Esophagus squamous epithelium (tissue), 5 donors: ENCODE measurements around the gene HACD2. TPM values are rescaled to one million over a fixed set of nuclear protein-coding genes. Genes with fewer than 3 reads are reported as not detected.

Experiments used
- DNase-seq: peaks from one replicate; lab custom pipeline; 2025; lab: John Stamatoyannopoulos, UW
- H3K27ac ChIP-seq, 4 donors: fragments of 200-600 bp; sonication (generic); one replicate each; pipeline ENCODE4 v1.5.1; 2016 to 2019; ENCODE audit warnings: mild to moderate bottlenecking in 1 of 4
- H3K27me3 ChIP-seq, 4 donors: fragments of 200-600 bp; sonication (generic); 1 replicate in 3 of 4; 2 replicates in 1 of 4; pipeline versions ENCODE4 v1.5.1 to v1.6.0; 2017 to 2021; ENCODE audit warnings: antibody characterized with exemption in 1 of 4
- H3K36me3 ChIP-seq, 3 donors: fragments of 200-600 bp; sonication (generic); one replicate each; pipeline ENCODE4 v1.5.1; 2016 to 2019
- H3K4me1 ChIP-seq, 3 donors: fragments of 200-600 bp; sonication (generic); one replicate each; pipeline ENCODE4 v1.5.1; 2017 to 2019
- H3K4me3 ChIP-seq, 4 donors: fragments of 200-600 bp; sonication (generic); 1 replicate in 3 of 4; 2 replicates in 1 of 4; pipeline ENCODE4 v1.5.1; 2016 to 2019; ENCODE audit warnings: mild to moderate bottlenecking in 2 of 4, moderate library complexity in 1 of 4
- H3K9me3 ChIP-seq, 3 donors: fragments of 200-600 bp; sonication (generic); one replicate each; pipeline ENCODE4 v1.5.1; 2016 to 2019
- POLR2A ChIP-seq, 4 donors: fragments of 450-650 bp; IDR thresholded peaks; one replicate each; pipeline ENCODE4 v1.6.1; 2017; ENCODE audit warnings: antibody characterized with exemption in 4 of 4, mild to moderate bottlenecking in 4 of 4, moderate library complexity in 3 of 4
- WGBS, 2 donors: methylation state at CpG; one replicate each; pipeline ENCODE4 v1.1.5; 2018; 5-methylcytosine and 5-hydroxymethylcytosine counted together
- intact Hi-C: fragments of 100-400 bp; cut with DNase I; formaldehyde crosslinking; loops from one replicate; pipeline ENCODE4 v1.15.0; 2022
- total RNA-seq, 4 donors: library from RNA; depleted of rRNA; stranded (reverse); fragments of >200 nt; gene quantifications; one replicate each; pipeline ENCODE4 v1.1.0, GENCODE V29; 2016
- TF ChIP-seq, protein P1 (sequence below), 6 experiments: fragments of 450-650 bp in 4 of 6; fragments of 200-600 bp in 2 of 6; sonication (generic) in 2 of 6; IDR thresholded peaks; one replicate each; pipeline ENCODE4 v1.5.1; 2016 to 2019; ENCODE audit warnings: antibody characterized with exemption in 6 of 6, mild to moderate bottlenecking in 4 of 6, moderate library complexity in 4 of 6
- donor health status: DM: yes; HTN: yes; CAD: no.

The HACD2 gene
- total RNA-seq, 4 donors from 2014 or later = 28.4 to 46.6 (median 34.9) TPM

DNA sequence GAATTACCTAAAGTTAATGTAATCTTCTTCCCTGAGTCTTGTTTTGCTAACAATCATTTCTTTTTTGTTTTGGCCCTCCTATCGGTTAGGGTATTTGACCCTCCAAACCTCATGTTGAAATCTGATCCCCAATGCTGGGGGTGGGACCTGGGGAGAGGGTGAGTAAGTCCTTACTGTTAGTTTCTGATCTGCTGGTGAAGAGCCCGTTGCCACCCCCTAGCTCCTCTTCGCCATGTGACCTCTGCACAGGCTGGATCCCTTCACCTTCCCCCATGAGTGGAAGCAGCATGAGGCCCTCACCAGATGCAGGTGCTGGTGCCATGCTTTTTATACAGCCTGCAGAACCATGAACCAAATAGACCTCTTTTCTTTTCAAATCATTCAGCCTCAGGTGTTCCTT is 73.1 kb downstream of the HACD2 start:
- intact Hi-C loops = no loop called here

DNA sequence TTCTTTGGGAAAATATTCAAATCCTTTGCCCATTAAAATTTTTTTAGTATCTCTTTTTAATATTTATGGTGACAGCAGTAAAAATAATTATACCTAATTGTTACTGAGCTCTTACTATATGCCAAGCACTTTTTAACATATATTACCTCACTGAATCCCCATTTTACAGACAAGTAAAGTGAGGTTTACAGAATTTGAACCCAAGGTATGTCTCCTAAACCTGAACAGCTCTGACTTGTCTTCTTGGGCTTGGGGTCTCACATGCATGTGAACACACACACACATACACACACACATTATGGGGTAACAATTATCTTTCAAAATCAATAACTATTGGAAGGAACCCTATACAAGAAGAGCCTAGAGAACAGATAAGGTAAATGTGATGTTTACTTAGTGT is 73.8 kb downstream of the HACD2 start:
- H3K4me3 ChIP-seq = no peak overlapping the region
- DNase-seq = no peak
- intact Hi-C loops = no loop called here
- no peak overlapping the region for H3K27ac ChIP-seq
- H3K4me1 ChIP-seq = no peaks in the 10 kb centered on the region
- H3K9me3 ChIP-seq = no peaks in the 10 kb centered on the region
- H3K27me3 ChIP-seq = no peaks in the 10 kb centered on the region
- TF ChIP-seq, protein P1, sequence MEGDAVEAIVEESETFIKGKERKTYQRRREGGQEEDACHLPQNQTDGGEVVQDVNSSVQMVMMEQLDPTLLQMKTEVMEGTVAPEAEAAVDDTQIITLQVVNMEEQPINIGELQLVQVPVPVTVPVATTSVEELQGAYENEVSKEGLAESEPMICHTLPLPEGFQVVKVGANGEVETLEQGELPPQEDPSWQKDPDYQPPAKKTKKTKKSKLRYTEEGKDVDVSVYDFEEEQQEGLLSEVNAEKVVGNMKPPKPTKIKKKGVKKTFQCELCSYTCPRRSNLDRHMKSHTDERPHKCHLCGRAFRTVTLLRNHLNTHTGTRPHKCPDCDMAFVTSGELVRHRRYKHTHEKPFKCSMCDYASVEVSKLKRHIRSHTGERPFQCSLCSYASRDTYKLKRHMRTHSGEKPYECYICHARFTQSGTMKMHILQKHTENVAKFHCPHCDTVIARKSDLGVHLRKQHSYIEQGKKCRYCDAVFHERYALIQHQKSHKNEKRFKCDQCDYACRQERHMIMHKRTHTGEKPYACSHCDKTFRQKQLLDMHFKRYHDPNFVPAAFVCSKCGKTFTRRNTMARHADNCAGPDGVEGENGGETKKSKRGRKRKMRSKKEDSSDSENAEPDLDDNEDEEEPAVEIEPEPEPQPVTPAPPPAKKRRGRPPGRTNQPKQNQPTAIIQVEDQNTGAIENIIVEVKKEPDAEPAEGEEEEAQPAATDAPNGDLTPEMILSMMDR (IDR thresholded peaks at IDR 0.05) = no peak
- TF ChIP-seq POLR2A (IDR thresholded peaks at IDR 0.05) = no peak
- peaks cover 0 to 47% (median 3%) of the 10 kb centered on the region in 3 donors for H3K36me3 ChIP-seq

More for the DNA sequence above, 73.1 kb downstream of the HACD2 start:
- peaks cover 0 to 40% (median 3%) of the 10 kb centered on the region in 3 donors for H3K36me3 ChIP-seq
- 80 to 97% methylated on average over 3 of the region's 3 CpGs for WGBS, 2 donors
- no peak overlapping the region for H3K27ac ChIP-seq
- no peaks in the 10 kb centered on the region for H3K27me3 ChIP-seq
- H3K9me3 ChIP-seq = no peaks in the 10 kb centered on the region
- DNase-seq = no peak
- TF ChIP-seq, protein P1 (IDR thresholded peaks at IDR 0.05) = no peak
- TF ChIP-seq POLR2A (IDR thresholded peaks at IDR 0.05) = no peak
- H3K4me3 ChIP-seq = no peak overlapping the region
- H3K4me1 ChIP-seq = no peaks in the 10 kb centered on the region

GRCh38 chr3:123508178-123508577 is 76.7 kb downstream of the HACD2 start:
- 75 to 91% methylated on average over 6 of the region's 6 CpGs for WGBS, 2 donors
- intact Hi-C loops = no loop called here

GRCh38 chr3:123505820-123506219 is 79.0 kb downstream of the HACD2 start:
- intact Hi-C loops = no loop called here
- DNase-seq = no peak
- H3K4me1 ChIP-seq = no peaks in the 10 kb centered on the region

More at GRCh38 chr3:123508178-123508577, 76.7 kb downstream of the HACD2 start:
- Histone ChIP-seq H3K4me3 (no peak overlapping the region), H3K9me3 (no peaks in the 10 kb centered on the region), H3K4me1 (no peaks in the 10 kb centered on the region), H3K27ac (no peak overlapping the region), H3K36me3 (peaks cover 0 to 42% (median 0%) of the 10 kb centered on the region in 3 donors), H3K27me3 (no peaks in the 10 kb centered on the region)
- TF ChIP-seq, protein P1 (IDR thresholded peaks at IDR 0.05) = no peak
- DNase-seq = no peak

DNA sequence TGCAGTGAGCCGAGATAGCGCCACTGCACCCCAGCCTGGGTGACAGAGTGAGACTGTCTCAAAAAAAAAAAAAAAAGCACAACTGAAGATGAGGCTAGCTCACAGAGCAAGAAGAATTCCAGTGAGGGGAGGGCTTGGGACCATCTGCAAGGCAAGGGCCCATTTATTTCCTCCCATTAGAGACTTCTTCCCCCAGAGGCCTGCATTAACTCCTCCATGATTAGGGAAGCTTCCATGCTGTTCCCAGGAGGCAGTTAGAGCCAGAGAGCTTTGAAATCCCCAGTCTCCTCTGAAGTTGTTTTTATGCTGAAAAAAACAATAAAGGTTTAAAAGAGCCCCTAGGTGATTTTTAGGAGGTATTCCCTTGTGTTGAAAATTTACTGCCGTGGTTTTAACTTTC is 81.7 kb downstream of the HACD2 start:
- intact Hi-C loops = no loop called here
- DNase-seq = no peak
- 92 to 96% methylated on average over 2 to 3 of the region's 3 CpGs for WGBS, 2 donors
- H3K27ac ChIP-seq = no peak overlapping the region
- H3K4me1 ChIP-seq = peaks cover 0 to 4% (median 0%) of the 10 kb centered on the region in 3 donors
- peaks cover 0 to 61% (median 0%) of the 10 kb centered on the region in 3 donors for H3K36me3 ChIP-seq
- H3K9me3 ChIP-seq = no peaks in the 10 kb centered on the region
- TF ChIP-seq, protein P1 (IDR thresholded peaks at IDR 0.05) = no peak
- no peak for TF ChIP-seq POLR2A (IDR thresholded peaks at IDR 0.05)
- no peaks in the 10 kb centered on the region for H3K27me3 ChIP-seq
- no peak overlapping the region for H3K4me3 ChIP-seq

More at GRCh38 chr3:123505820-123506219, 79.0 kb downstream of the HACD2 start:
- no peak overlapping the region for H3K27ac ChIP-seq
- H3K36me3 ChIP-seq = peaks cover 0 to 44% (median 0%) of the 10 kb centered on the region in 3 donors
- TF ChIP-seq POLR2A (IDR thresholded peaks at IDR 0.05) = no peak
- TF ChIP-seq, protein P1 (IDR thresholded peaks at IDR 0.05) = no peak
- no peak overlapping the region for H3K4me3 ChIP-seq
- H3K9me3 ChIP-seq = no peaks in the 10 kb centered on the region
- H3K27me3 ChIP-seq = no peaks in the 10 kb centered on the region
- 99 to 100% methylated on average over 4 to 6 of the region's 6 CpGs for WGBS, 2 donors
